GM21717 (cell line): ENCODE data around the gene PEA15.

ENCODE experiments used
- ATAC-seq: cut with Tn5 transposase; IDR thresholded peaks from one replicate; pipeline ENCODE4 v1.9.1; 2021; ENCODE audit warnings: mild to moderate bottlenecking, moderate library complexity; ENCODE audit not compliant: unreplicated experiment

Gene PEA15

DNA sequence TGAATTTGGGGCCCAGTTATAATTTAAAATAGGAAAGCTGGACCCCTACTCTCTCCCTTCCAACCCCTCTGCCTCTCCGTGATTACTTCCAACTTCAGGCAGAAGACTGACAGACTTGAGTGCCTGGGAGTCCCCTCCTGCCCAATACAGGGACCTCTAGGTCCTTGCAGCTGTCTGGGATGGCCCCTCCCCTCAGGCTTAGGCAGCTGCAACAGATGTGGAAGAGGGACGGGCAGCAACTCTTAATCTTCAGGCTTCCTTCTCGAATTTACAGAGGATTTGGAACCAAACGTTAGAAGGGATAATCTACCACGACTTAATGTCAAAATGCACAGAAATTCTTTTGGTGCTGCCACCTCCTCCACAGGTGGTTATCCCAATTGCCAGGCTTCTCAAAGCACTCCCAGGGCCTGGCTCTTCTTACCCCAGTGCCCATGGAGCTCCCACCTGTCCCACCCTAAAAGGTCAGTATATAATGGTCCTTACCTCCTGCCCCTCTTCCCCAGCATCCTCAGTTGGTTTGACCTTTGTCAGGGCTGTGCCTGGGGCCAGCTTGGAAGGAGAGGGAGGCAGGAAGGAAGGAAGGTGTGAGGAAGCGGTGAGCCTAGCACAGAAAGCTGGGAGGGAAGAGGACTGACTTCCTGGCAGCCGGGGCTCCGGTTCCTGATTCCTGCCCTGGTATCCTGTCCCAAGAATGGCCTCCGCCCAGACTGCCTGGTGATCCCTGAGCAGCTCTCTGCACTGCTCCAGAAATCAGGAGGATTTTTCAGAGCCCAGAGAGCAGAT is 2.8 kb downstream of the PEA15 start:
- ATAC-seq = no peak

DNA sequence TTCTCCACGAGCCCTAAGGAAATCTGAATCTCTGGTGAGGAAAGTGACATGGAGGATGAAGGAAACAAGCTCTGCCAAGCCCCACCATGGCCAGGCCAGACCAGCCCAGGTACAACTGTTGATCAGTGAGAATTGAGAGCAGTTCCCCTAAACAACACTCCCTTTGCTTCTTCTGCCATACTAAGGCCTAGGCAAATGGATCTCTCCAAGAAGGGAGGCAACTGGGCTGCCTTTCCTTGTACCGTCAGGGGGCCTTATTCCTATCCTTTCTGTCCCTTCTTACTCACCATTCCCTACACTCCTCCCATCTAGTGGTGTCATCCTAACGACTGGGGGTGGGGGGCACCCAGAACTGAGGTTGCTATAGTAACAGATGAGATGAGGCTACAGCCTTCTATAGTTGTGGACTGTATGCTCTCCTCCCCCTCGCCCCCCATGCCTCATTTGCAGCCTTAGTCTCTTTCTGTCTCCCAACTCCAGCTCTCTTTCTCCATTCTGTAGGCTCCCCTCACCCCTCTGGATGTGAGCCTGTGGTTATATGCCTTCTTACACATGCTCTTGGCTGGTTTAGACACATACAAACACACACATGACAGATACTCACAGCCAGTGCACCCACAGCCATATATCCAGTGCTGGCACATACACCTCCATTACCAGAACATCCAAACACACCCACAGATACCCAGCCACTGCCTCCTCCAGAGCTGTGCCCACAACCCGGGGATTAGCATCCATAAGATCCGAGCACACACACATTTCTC is 3.6 kb downstream of the PEA15 start:
- no peak for ATAC-seq

DNA sequence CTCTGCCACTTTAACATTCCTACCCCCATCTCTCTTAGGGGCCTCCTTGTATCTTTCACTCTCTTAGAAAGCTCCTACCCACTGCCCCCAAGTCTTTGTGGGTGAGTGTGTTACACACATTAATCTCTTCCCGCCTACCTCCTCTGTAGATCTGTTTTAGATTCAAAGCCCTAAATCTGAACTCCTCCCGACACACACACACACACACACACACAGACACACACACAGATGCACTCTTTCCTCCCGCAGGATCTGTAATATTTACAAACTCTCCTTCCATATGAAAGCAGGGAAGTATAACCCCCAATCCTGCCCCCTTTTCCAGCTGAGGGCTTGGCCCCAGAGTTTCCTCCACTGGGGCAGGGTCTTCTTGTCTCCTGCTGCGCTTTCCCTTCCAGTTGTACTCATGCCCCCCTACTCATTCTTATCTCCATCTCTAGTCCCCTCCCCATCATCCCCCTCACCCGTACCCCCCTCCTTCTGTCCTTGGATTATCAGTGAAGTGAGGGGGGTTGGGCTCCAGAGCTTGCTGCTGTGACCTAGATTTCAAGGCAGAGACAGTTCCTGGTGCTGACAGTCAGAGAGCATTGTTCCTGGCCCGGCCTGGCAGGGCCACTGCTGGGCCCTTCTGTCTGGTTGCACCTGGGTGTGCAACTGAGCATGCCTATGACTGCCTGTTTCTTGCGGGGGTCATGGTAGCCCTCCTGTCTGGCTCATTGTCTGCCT is 4.3 kb downstream of the PEA15 start:
- no peak for ATAC-seq

DNA sequence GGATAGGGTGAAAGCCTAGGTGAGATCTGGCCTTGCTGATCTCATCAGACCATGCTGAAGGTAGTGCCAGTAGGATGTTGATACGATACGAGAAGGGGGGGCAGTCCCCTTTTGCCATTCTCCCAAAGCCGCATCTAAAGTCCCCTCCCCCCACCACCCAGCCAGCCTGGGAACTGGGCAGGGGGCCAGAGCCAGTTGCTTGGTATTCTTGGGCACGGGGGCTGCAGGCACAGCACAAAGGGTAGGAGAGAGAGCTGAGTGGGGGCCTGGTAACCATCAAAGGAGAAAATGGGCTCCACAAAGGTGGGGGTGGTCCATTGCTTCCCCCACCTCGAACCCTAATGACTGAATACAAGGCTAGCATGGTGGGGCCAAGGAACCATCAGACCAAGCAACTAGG is 5.4 kb downstream of the PEA15 start:
- no peak for ATAC-seq

DNA sequence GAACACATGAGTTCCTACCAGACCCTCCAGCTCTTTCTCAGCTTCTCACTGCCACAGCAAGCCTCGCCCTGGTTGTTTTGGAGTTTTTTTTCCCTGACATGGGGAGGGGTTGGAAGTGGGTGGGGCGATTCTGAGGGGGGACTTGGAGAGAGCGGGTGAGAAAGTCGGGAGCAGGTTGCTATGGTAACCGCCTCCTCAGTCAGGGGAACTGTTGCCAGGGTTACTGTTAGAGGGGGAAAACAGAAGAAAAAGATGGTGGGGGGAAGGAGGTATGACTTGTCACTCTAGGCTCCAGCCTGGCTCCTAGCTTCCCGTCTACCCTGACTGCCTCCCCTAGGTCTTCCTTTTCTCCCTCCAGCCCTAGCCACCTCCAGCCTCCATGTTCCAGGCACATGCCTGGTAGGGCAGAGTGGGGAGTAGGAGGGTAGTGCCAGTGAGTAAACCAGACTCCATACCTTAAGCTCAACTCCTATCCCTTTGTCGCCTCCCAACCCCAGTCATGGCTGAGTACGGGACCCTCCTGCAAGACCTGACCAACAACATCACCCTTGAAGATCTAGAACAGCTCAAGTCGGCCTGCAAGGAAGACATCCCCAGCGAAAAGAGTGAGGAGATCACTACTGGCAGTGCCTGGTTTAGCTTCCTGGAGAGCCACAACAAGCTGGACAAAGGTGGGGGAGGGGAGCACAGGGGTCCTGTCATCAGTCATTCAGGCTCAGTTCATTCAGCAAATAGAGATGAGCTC is 6.0 kb downstream of the PEA15 start:
- no peak for ATAC-seq

DNA sequence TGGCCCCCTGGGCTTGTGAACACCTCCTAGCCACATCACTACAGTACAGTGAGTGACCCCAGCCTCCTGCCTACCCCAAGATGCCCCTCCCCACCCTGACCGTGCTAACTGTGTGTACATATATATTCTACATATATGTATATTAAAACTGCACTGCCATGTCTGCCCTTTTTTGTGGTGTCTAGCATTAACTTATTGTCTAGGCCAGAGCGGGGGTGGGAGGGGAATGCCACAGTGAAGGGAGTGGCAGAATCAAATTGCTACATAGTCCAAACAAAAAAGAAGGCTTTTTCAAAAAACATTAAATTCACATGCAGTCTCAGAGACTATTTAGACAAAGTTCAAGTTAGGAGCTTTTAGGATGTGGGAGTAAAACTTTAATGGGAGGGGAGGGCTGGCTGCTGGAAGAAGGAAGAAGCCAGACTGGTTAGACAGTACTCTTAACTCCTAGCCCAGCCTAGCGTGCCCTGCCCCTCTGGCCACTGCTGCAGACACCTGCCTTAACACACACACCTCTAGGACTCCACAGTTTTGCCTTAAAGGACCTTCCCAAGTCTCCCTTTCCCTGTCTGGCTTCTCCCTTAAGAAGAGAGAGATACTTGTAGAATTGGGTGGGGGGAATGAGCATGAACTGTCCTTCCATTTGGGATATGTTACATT is 9.4 kb downstream of the PEA15 start:
- no peak for ATAC-seq

DNA sequence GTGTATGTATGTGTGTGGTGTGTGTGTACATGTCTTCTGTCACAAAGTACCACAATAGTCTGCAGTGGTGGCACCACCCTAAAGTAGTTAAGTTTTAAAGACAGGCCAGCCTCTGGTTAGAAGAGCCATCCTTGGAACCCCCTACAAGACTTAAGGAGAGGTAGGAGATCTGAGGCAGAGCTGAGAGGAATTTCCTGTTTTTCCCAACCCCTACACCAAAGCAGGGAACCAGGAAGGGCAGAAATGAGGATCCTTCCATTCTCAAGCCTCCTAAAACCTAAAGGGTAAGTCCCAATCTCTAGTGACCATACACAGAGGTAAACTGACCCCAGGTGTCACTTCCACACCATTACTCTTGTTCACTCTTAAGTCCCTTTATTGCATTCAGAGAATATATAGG is 11.1 kb downstream of the PEA15 start:
- ATAC-seq = no peak

DNA sequence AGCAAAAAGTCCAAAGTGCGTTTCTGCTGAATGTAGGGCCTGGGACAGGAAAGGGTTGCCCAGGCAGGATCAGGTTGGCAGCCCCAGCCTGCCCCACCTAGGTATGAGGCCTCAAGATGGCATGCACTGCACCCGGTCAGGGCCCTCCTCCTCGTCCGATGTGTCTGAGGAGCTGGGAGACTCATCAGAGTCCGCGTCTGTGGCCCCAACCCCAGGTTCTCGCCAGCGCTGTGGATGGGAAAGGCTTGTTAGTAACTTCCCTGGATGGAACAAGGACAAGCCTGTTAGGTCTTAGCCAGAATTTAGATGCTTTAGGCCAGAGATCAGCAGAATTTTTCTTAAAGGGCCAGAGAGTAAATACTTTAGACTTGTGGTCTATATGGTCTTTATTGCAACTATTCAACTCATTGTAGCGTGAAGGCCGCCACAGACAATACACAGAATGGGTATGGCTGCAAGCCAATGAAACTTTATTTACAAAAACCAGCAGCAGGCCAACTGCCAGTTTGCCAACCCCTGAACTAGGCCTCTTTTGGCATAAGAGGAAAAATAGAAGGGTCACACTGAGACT is 12.4 kb downstream of the PEA15 start:
- ATAC-seq = no peak

DNA sequence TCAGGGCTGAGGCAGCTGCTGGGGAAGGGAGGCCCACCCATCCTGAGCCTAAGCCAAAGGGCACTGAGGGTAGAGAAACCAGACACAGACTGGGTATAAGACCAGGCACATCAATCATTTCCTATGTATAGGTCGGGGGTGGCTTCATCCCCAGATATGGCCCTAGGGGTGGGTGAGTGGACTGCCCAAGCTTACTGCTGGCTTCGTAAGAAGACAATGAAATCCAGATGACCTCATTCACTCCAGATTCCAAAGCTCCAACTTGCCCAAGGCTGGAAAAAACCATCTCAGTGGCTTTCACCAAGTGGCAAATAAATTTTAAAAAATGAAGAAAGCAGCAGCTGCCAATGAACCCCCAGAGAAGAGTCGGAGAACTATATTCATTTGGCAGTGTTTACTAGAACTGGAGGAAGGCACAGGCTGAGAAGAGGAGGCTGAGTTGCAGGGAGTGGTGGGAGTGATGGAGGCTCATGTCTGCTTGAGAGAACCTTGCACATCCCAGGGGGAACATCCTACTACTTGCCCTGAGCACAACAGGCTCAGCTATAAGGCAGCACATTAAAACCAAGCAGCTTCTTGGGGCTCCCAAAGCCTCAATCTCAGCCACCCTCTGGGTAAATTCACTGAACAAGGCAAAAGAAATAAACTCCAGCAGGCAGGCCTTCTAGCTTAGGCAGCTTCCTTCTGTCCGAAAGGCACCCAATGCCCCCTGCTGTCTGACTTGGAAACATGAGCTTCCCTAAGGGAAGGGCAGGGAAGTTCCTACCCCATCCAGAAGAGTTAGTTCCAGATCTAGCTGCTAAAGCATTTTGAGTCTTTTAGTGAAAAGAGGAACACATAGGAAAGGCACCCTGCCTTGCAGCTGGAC is 14.1 kb downstream of the PEA15 start:
- ATAC-seq = no peak

DNA sequence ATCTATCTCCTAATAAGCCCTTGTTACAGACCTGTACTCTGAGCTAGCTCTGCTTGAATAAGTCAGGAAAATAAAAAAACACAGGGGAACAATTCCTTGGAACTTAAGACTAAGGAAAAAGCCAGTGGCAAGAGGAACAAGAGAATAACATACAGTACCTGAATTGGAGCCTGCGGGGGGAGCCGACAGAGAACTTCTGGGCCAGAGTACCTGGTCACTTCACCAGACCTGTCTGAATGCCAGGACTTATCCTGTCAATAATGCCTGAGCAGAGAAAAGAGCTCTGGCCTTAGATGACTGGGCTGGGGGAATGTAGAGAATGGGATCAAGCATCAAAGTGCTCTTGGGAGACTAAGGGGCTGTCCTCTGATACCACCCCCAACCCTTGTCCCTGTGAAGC is 15.1 kb downstream of the PEA15 start:
- no peak for ATAC-seq

DNA sequence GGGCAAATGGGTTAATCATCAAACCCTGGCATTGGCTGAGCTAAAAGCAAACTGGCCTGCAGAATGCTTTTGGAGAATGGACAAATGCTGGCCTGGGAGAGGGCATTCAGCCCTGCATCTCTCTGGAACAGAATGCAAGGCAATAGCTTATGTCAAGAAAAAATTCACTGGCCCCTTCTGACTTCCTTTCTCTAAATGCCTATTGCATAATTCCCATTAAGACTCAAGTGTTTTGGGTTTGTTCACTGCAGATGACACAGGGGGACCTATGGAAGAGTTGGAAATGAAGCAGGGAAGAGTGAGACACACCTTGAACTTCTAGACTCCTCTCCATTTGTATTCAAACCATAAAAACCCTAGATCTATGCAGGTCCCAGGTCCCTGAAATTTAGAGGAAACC is 15.9 kb downstream of the PEA15 start:
- no peak for ATAC-seq

DNA sequence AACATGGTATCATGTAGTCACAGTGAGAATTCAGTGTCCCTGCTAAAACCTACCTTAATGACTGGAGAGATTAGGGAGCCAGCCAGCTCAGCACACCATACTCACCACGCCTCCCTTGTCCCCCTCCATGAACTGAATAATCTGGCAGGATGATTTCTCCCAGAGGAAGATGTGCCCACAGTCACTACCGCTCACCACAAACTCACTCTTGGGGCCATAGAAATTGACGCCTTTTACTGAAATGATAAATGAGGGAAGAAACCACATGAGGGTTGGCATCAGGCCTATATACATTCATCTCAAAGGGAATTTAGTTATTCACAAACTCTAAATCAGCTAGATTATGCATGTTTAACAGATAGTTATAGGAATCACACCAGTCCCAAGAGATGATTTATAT is 17.4 kb downstream of the PEA15 start:
- no peak for ATAC-seq

DNA sequence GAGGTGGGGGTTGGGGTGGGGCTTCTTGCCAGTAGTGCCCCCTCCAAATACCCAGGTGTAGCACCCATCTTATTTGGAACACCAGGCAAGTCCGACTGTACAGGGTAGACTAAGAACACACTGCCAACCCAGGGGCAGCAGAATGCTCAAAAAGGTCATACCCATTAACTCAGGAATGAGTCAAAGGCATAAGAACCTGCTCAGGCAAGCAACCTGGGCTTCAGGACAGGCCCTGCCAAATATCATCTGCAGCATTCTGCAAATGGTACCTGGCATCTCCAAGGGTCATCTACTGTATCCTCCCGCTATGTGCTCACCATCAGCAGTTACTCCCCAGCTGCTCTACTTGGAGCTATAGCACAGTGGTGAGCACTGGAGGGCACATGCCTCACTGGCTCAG is 19.4 kb downstream of the PEA15 start:
- ATAC-seq = no peak

DNA sequence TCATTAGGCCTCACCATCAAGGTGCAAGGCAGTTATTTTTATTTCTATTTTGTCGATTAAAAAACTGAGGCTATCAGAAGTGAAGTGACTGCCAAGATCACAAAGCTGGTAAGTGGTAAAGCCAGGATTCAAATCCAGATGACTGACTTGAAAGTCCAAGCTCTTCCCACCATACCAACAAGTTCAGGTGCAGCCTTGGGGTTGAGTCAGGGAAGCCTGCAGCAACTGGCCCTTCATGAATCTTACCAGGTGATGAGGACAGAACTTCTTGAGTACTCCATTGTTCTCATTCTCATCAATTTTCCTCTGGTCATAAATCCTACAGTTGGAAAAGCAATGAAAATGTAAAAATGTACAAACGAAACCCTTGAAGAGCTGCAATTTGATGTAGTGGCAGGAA is 20.2 kb downstream of the PEA15 start:
- no peak for ATAC-seq

DNA sequence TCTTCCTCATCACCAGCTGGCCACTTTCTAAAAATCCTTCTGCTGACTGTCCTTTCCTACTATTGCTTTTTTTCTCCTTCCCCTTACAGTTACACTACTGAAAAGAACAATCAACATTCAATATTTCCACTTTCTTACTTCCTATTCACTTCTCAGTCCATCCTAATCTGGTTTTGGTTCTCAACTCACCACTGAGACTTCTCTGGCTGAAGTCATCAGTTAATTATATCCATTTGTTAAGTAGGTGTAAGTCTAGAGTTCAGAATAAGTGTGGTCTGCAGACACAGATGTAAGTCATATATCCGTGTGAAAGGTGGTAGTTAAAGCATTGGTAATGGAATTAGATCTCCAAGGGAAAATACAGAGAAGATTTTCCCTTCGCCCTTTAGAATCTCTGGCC is 21.4 kb downstream of the PEA15 start:
- no peak for ATAC-seq

DNA sequence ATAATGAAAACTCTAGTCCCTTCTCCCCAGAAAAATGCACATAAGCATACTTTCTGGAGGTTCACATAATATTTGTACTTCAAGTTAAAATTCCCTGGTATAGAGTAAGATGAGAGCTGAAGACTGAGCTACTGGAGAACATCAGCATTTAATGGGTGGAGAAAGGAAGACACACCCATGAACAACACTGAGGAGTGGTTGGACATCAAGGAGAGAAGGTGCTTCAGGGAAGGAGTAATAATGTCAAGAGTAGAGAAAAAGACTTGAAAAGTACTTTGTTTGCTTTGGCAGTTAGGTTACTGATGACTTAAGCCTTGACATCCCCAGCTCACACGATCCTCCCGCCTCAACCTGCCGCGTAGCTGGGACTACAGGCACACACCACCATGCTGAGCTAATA is 21.9 kb downstream of the PEA15 start:
- no peak for ATAC-seq

DNA sequence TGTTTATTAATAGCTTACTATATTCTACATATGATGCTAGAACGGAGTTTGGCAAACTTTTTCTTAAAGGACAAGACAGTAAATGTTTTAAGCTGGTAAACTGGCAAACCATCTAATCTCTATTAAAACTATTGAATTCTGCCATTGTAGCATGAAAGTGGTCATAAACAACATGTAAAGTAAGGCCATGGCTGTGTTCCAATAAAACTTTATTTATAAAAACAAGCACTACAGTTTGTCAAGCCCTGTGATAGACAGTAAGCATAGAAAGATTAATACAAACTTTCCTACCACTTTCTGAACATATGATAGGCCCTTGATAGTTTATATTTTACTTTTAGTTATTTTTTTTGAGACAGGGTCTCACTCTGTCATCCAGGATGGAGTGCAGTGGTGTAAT is 22.4 kb downstream of the PEA15 start:
- ATAC-seq = no peak

DNA sequence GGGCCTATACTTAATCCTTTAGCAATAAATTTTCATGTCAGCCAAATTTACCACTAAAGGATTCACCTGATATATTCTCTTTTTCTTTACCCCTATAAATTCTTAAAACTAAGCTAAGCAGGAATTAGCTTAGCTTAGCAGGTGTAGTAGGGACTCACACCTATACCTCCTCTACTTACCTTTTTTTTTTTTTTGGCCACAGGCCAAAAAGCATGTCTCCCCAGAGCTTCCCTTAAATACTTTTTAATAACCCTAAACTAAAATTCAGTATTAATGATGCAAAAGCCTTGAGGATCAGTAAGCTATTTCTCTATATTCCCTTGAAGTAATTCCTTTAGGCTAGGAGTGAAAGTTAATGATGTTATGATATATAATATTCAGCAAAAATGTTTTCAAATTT is 23.2 kb downstream of the PEA15 start:
- ATAC-seq = no peak

DNA sequence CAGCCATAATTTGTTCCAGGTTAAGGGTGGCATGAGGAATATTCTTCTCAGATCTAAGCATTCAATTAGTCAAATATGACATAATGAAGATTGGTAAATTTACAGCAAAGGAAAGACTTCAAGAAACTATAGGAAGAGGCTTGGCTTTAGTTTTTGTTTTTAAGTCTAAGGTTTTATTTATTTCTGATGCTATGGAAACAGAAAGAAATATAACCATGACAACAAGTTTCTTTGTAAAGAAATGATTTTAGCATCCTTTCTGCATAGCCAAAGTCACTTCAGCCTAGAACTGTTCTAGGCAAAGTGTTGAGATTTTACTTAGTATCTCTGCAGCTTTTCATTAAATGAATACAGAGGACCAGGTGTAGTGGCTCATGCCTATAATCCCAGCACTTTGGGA is 27.7 kb downstream of the PEA15 start:
- no peak for ATAC-seq
